HG03354 (cell line): Measurements from ENCODE around the gene FOXF1.

Source experiments
- ATAC-seq: cut with Tn5 transposase; IDR thresholded peaks from one replicate; pipeline ENCODE4 v1.9.1; 2021; ENCODE audit warnings: mild to moderate bottlenecking; ENCODE audit not compliant: unreplicated experiment, poor library complexity, severe bottlenecking

The FOXF1 gene

GRCh38 chr16:86529160-86529559, 18.8 kb downstream of the FOXF1 start:
- ATAC-seq: no peak

GRCh38 chr16:86530251-86531190, 20.2 kb downstream of the FOXF1 start:
- no peak for ATAC-seq

GRCh38 chr16:86531191-86531545, 20.8 kb downstream of the FOXF1 start:
- no peak for ATAC-seq

DNA sequence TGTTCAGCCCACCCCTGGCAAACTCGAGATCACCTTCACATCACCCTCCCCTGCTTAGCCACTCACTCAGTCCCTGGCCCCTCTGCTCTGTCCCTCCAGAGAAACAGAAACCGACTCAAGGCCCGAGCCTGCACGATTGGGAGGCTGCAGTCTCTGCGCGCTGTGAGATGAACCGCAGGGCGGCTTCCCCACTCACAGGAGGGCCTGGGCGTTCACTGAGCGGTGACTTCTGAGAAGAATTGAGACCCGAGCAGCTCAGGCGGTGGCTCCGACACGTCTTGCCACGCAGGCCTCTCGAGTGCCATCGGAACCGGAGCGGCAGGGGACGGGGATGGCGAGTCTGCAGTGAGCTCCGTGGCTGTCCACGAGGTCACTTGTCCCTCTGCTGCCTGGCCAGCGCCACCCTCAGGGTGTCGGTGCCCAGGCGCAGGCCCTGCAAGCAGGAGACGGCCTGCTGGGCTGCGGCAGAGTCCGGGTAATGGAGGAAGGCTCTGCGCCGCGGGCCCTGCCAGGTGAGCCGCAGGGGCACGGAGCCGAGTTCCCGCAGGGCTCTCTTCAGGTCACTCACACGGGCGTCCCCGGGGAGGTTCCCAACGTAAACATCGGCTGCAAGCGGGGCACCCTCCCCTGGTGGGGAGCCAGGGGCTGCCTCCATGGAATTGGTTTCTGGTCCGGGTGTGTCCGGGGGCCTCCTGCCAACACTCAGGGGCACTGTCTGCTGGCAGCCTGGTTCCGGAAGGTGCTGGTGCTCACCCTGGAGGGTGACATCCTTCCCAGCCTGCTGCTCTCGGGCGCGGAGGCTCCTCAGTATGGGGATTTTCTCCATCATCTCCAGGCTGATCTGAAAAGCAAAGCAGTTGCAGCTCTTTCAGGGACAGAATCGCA, 21.6 kb downstream of the FOXF1 start:
- ATAC-seq: no peak

DNA sequence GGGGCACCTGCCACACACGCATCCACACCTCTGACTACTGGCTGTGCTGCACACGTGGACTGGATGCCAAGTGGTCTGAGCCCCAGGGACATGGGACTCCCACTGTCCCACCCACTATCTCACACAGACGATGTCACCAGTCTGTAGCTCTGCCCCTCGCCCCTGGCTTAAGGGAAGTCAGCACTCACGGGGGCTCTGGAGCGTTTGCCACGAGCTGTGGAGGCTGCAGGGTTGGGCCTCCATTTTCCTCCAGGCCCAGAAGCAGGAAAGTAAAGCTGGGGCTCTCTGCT, 22.1 kb downstream of the FOXF1 start:
- ATAC-seq: no peak

- ATAC-seq: no peak
Measured at GRCh38 chr16:86533076-86533475, 22.7 kb downstream of the FOXF1 start.

- no peak for ATAC-seq
Measured at GRCh38 chr16:86533767-86534351, 23.5 kb downstream of the FOXF1 start.

GRCh38 chr16:86534779-86535615, 24.7 kb downstream of the FOXF1 start:
- ATAC-seq: no peak

GRCh38 chr16:86536621-86537020, 26.3 kb downstream of the FOXF1 start:
- no peak for ATAC-seq

DNA sequence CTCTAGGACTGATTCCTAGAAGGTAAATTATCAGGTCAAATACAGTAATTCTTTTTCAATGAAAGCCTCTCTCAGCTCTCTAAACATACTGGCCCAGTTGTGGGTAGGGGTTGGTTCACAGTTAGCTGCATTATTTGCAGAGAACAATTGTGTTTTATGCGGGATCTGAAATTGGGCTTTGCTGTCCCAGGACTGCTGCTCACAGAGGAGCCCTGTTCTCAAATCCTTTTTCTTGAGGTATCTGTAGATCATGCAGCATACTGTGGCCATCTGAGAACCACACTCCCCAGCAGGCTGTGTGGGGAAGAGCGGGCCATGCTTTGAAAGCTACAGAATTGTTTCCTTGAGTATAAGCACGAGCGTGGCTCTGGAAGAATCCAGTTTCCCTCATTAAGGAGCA, 27.2 kb downstream of the FOXF1 start:
- ATAC-seq: no peak

GRCh38 chr16:86538196-86538780, 28.0 kb downstream of the FOXF1 start:
- no peak for ATAC-seq

DNA sequence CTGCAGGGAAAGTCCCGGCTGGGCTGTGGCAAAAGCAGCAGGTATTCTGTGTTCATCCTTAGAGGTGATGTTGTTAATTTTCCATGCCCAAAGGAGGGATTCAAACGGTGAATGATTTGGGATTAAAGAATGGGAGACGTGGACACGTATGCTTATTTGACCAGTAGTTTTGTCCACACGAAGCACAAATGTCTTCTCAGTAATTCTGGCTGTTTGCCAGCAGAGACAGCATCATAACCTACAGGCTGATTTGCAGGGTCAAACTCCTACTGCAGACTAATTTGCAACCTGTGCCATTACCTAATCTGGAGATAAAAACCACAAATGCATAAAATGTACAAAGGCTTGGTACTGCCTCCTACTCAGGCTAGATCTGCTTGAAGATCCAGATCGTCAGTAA, 30.6 kb downstream of the FOXF1 start:
- no peak for ATAC-seq

GRCh38 chr16:86541560-86541959, 31.2 kb downstream of the FOXF1 start:
- ATAC-seq: no peak

DNA sequence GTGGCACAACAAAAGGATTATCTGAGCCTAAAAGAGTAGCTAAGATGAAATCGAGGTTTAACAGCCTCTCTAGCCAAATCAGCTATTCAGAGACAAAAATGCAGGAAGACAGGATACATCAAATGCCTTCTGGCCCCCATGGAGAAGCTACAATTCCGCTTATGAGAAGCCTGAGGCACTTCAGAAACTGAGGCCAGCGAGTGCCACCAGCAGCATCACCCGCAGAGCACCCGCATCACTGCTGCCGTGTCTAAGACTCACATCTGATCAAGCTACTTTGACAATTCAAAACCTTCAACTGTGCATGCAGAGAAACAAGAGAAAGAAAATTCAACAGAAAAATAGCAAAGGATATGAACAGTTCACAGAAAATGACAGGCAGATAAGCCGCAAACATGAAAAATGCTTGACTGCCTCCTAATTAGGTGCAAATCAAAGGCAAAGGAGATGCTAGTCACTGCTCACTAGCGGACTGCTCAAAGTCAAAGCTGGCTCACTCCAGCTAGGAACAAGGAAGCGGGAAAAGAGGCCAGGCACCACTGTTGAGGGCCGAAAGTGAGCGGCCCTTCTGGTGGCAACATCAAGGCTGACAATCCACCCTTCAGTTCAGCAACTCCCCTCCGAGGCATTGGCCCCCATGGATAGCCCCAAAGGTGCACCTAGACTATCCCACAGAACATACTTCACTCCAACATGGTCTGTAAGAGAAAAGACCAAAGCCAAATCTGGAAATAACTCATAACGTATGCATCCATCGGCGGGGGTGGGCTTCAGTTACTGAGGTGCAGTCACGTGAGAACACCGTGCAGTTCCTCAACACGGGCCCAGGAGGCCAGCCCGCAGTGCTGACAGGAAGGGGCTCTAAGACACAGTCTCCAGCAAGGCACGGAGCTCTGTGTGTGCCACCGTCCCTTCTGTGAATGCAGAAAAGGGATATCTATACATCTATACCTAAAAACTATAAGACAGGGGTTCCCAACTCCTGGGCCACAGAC, 32.7 kb downstream of the FOXF1 start:
- no peak for ATAC-seq

DNA sequence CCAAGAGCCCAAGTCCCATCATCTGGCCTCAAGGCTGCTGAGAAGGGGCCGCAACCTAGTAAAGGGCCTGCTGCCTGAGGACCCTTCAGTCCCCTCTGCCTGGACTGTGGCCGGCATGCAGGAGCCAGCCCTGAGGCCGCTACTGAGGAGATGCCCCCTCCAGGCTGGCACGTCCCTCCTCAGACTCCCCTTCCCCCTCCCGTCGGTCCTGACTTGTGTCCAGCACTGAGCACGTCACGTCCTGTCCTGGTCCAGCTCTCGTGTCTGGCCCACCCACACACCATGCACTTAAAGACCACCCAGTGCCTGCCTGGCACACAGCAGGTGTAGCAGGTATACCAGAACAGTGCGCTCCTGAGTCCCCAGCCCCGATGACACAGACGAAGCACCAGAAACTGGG, 35.2 kb downstream of the FOXF1 start:
- ATAC-seq: no peak

- no peak for ATAC-seq
Measured at GRCh38 chr16:86545954-86546637, 35.8 kb downstream of the FOXF1 start.

GRCh38 chr16:86546638-86547013, 36.3 kb downstream of the FOXF1 start:
- no peak for ATAC-seq

DNA sequence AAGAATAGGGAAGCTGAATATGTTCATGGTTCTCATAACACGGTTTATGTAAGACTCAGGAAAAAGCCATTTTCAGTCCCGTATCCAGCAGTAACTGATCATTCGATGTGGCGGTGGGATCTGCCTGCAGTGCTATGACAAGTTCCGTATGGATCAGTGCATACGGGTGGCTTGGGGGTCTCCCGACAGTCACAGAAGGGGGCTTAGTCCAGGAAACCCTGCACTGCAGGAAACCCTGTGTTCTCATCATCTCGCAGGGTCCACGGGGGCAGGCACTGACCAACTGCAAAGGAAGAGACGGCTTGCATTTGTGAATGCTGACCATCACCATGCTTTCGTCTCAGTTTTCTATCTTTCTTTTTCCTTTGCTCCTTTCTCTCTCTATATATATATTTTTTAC, 37.0 kb downstream of the FOXF1 start:
- no peak for ATAC-seq
